ENCODE measurements around the gene SAP130.

Gene SAP130

DNA sequence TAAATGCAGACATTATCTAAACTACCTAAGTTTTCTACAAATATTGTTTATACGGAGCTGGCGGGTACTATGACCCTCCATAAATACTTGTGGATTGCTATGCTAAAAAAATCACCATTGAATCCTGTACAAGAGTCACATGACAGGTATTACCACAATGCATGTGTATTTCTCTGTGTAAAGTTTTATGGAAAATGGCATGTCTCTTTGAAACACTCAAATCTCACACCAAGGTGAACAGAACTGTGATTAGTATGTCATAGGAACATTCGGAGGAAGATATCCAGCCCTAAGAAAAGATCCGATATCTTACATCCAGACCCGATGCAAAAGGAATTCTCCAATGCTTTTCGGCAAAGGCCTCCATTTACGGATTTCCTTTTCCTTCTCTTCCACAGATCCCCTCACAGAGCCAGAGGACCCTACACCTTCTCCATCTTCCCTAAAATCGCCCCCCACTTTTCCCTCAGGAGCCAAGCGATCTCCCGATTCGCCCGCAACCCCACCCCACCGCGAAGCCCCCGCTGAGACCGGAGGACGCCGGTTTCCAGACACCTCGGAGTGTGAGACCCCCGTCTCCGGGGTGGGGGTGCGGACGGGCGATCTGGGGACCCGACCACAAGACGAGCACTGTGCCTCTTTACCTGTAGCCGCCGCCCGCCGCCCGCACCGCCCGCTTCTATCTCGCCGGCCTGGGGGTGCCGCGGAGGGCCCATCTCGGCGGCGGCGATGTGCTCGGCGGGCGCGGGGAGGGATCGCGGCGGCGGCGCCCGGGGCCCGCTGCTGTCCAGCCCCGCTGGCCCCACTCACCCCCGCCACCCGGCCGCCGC, 1.2 kb downstream of the SAP130 start:
- peak; percentile 4 for DNase-seq (ENCODE audit: low spot score)

DNA sequence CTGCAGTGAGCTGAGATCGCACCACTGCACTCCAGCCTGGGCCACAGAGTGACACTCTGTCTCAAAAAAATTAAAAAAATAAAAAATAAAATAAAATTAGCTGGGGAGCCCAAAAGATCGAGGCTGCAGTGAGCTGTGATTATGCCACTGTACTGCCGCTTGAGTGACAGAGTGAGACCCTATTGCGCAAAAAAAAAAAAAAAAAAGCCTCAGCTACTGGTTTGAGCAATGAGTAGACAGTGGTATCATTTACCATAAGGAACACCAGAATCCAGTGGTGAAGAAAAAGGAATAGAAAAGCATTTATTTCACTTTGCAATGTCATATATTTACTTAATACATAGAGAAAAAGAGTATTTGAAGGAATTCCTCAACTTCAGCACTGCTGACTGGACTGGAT, 3.0 kb downstream of the SAP130 start:
- DNase-seq (ENCODE audit: low spot score), result no peak

DNA sequence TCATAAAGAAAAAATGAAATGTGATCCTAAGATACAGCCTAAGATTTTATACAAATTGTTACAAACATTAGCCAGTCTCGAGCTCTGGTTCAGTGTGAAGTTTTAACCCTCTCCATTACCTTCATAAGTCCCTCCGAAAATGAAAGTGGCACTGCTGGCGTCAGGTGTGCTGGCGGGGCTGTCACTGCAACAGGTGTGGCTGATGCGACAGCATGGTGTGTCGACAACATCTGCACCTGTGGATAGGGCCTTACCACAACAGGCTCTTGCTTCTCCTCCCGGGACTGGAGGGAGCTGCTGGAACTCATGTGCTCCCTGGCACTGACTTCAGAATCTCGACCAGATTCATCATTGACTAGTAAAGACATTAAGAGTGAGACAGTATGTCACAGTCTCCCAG, 10.3 kb downstream of the SAP130 start:
- no peak for DNase-seq (ENCODE audit: low spot score)

DNA sequence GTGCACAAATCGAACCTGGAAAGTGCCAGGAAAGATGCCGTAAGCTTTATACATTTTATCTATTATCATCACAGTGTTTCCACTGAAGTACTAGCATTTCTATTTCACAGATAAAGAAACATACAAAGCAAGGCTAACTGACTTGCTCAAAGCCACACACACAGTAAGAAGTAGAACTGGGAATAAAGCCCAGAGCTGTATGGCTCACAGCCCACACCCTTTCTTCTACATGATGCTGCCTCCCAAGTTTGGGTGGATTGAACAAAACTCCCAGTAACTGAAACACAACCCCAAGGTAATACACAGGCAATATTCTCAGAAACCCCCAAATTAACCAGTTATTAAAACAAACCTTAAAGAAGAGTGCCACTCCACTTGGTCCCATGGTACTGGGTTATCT, 11.2 kb downstream of the SAP130 start:
- no peak for DNase-seq (ENCODE audit: low spot score)

DNA sequence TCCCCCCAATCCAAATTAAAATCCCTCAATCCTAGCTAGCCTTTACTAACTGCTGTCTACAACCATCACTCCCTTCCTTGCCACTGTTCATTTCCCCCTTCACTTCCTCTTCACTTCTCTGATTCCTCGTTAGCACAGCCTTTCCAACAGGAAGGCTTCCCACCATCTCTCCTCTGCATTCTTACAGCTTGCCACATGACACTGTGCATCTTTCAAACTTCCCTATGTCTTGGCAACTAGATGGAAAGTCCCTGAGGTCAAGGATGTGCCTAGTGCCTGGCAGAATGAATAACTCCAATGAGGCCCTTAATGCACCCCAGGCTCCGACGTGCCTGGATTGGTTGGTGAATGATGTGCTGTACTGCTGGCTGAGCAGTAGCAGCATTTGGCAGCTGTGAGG, 15.2 kb downstream of the SAP130 start:
- DNase-seq (ENCODE audit: low spot score), result no peak

DNA sequence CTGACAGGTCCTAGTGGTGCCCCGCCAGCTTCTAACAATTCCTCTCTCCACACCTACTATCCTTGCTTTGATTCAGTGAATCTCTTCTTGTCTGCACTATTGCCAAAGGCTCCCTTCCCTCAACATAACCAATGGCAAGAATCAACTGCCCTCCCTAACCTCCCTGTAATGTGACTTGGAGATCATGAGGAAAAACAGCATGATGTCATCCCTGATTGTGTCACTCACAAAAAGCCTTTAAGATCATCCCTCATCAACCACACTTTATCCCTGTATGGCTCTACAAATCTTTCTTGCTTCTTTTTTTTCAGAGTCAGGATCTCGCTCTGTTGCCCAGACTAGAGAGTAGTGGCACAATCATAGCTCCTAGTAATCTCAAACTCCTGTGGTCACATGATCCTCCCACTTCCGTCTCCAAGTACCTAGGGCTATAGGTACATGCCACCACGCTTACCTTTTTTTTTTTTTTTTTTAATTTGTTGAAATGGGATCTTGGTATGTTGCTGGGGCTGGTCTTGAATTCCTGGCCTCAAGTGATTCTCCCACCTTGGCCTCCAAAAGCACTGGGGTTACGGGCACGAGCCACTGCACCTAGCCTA, 19.7 kb downstream of the SAP130 start:
- no peak for DNase-seq (ENCODE audit: low spot score)

DNA sequence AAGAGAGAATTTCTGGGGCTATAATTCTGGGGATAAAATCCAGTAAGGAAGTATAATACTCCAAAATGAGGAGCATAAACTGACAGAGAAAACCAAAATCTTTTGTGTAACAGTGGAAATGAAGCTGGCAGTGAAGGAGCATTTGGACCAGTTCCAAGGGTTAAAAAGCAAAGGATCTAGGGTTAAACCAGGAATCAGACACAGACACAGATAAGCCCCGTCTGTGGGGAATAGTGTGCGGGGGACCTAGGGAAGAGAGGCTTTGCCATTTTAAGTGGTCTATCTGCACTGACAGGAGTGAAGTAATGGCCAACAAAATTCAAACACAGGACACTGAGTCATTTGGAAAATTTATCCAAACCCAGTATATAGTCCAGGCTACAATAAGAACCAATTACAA, 23.4 kb downstream of the SAP130 start:
- no peak for DNase-seq (ENCODE audit: low spot score)

DNA sequence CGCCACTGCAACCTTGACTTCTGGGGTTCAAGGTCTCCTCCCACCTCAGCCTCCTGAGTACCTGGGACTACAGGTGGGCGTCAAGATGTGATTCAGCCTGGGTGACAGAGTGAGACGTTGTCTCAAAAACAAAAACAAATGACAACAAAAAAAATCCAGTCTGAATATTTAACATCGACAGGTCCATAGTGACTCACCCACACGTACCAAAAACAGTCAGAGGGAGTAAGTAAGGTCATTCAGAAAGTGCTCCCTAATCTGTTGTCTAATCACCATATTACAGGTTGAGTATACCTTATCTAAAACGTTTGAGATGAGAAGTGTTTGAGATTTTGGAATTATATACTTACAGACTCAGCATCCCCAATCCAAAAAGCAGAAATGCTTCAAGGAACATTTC, 24.4 kb downstream of the SAP130 start:
- no peak for DNase-seq (ENCODE audit: low spot score)

DNA sequence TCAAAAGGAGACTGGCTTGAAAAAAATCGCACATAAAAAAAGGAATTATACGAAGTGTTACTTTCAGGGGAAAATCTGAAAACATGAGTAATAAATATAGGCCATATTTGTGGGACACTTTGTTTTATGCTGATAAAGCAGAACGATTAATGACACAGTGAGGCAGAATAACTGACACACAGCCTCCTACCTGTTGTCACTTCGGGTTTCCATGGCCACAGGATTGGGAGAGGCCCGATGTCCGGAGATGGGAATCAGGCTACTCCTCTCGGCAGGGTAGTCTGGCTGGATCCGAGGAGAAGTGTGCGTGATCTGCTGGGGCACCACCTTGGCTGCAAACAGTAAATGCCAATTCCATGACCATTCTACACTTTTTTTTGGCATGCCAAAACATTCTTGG, 31.7 kb downstream of the SAP130 start:
- DNase-seq (ENCODE audit: low spot score), result no peak

DNA sequence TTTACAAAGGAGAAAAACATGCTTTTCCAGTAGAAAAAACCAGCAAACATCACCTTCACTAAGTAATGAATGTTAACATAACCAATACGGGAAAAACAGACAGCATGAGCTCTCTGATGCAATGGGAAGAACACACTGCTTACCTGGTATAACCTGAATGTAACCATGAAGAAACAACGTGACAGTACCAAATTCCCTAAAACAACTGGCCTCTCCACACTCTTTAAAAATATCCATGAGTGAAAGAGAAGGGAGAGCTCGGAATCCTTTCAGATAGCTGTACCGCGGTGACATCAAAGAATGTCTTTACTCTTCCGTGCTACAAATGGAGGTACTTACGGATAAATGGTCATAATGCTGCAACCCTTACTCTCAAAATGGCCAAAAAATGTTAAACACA, 32.1 kb downstream of the SAP130 start:
- no peak for DNase-seq (ENCODE audit: low spot score)

DNA sequence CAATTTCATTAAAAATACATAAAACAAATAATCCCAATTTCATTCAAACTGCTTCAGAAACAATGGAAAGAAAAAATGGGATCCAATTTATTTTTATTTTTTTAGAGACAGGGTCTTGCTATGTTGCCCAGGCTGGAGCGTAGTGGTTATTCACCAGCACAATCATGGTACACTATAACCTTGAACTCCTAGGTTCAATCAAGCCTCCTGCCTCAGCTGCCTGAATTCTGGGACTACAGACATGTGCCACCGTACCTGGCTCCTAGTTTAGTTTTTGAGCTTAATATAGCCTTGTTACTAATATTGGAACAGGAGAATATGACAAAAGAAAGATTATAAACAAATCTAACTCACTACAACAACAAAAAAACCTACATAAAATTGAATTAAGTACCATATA, 34.2 kb downstream of the SAP130 start:
- DNase-seq (ENCODE audit: low spot score), result no peak

DNA sequence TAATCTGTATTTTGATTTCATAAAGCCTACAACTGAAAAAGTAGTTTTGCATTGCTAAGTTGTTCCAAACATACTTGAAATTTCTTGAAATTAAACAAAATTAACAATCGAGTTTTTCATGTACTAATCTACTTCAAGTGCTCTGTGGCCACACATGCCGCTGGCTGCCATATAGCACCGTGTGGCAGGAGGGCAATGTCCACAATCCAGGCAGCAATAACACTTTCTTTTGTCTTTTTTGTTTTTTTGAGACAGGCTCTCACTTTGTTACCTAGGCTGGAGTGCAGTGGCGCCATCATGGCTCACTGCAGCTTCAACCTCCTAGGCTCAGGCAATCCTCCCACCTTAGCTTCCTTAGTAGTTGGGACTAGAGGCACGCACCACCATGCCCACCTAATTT, 36.1 kb downstream of the SAP130 start:
- DNase-seq (ENCODE audit: low spot score), result no peak

DNA sequence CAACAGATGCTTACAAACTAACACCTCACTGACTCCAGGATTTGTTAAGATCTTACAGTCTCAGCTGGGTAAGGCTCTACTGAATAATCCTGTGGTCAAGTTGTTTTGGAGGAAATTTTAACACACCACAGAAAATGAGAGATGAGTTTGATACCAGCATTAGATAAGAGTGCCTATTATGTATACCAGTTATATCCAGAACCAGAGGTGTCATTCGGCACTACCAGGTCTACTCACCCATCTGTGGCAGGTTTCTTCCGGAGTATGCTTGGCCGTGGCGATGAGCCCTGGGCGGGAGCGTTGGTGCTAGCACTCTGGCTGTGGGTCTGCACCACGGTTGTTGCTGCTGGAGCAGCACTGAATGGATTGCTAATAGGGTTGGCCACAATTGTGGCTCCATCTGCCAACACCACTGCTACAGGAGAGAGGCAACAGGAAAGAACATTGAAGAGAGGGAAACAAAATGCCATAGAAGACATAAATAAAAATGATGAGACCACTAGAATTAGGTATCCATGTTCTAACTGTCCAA, 41.2 kb downstream of the SAP130 start:
- no peak for DNase-seq (ENCODE audit: low spot score)

DNA sequence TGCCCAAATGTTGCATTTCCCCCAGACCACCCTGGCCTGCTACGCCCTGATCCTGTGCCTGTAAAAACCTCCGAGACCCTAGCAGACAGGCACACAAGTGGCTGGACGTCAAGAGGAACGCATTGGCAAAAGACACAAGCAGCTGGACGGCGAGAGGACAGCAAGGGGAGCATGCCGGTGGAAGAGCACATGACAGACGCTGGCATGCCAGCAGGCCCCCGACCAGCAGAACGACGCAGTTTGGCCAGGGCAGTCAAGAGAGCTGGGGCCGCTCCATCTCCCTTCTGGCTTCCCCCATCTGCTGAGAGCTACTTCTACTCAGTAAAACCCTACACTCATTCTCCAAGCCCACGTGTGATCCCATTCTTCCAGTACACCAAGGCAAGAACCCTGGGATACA, 42.1 kb downstream of the SAP130 start:
- no peak for DNase-seq (ENCODE audit: low spot score)

DNA sequence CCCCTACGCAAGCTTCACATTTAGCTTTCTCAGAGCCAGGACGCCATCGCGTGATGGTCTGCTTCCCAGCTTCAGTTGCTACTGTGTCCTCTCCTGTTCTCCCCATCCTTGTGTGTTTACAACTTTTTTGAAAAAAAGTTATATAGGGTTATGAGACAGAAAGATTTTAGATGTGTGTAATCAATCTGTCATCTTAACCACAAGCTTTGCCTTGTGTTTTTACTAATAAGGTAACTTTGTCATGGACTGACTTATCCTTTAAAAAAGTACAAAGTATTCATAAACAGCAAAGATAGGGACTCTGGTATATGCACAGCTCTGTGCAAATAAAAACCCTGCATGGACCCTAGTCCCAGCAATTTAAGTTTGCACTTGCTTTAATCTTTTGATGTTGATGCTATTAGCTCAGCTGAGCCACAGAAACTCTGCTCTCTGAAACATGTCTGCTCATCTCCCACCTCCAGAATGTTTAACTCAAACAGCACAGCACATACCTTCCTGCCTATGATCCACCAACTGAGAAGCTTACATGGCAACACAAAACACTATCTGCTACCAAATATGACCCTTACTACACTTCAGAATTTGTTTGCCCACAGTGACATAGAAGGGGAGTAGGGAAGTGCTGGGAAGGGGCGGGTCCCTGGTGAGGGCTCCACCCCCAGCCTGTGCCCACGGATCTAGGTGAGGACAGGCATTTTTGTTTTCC, 42.7 kb downstream of the SAP130 start:
- DNase-seq (ENCODE audit: low spot score), result no peak

DNA sequence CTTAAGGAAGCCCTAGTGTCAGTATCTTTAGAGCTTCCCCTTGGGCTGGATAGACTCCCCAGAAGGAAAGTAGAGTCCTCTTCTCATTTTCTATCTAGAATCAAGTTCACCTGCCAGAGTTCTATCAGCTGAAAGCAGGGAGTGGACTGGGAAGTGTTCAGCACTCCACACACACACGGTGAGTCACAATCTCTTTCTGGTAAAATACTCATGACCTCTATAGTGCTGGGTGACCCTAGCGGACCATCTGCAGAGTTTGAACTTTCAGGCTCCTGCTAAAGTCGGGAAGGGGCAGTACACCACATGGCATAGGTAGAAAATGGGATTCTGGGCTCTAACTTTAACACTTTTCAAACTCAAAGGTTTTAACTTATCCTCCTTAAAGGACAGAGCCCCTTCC, 43.3 kb downstream of the SAP130 start:
- DNase-seq (ENCODE audit: low spot score), result no peak

DNA sequence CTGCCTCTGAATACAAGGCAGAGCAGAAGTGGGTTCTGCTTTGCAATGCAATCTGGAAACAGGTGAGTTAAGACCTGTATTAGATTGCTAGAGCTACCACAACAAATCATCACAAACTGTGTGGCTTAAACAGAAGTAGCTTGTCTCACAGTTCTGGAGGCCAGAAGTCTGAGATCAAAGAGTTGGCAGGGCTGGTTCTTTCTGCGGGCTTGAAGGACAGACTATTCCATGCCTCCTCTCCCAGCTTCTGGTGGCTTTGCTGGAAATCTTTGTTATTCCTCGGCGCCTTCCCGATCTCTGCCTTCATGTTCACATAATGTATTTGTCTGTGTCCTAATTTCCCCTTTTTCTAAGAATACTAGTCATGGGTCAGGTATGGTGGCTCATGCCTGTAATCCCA, 58.4 kb downstream of the SAP130 start:
- no peak for DNase-seq (ENCODE audit: low spot score)

DNA sequence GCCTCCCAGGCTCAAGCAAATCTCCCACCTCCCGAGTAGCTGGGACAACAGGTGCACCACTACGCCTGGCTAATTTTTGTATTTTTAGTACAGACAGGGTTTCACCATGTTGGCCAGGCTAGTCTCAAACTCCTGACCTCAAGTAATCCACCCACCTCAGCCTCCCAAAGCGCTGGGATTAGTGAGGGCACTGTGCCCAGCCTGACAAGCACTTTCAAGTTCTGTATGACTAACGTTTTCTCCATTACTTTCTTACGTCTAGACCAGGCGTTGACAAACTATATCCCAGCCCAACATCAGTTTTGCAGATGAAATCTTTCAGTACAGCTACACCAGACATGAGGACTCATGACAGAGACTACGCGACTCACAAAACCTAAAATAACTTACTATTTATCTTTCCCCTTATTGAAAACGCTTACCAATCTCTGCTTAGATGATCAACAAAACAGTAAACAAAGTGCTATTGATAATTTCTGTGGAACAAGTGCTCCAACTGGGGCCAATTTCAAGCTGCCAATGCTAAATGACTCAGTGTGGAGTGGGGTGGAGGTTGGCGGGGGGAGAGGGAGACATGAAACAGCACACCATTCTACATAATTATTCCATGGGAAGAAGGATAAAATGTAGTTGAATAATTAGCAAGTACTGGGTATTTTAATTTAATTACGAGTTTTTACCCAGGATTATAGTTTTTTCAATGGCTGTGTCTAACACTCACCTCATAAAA, 59.1 kb downstream of the SAP130 start:
- DNase-seq (ENCODE audit: low spot score), result no peak

DNA sequence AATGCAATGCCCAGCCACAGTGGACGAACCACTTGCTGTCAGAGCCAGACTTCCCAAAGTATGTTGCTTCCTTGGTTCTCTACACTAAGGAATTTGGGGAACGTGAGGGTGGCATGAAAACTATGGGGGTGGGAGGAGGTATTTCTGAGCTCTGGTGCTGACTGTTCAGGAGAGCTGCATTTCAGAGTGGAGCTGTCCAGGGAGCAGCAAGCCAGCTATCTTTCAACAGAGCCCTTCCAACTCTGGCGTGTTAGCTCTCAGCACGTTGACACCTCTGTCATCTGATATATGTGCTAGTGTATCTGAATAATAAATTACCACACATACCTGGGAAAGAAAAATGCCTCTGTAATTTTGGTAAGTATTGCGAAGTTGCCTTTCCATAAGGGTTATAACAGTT, 66.1 kb downstream of the SAP130 start:
- DNase-seq (ENCODE audit: low spot score), result no peak

DNA sequence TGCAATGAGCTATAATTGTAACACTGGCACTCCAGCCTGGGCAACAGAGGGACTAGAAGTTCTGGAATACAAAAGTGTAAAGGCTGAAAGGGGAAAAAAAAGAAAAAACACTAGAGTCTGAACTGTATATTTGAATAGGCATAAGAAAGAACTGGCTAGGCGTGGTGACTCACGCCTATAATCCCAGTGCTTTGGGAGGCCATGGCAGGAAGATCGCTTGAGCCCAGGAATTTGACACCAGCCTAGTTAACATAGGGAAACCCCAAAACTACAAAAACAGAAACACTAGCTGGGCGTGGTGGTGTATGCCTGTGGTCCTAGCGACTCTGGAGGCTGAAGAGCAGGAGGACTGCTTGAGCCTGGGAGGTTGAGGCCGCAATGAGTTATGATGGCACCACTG, 70.6 kb downstream of the SAP130 start:
- no peak for DNase-seq (ENCODE audit: low spot score)

DNA sequence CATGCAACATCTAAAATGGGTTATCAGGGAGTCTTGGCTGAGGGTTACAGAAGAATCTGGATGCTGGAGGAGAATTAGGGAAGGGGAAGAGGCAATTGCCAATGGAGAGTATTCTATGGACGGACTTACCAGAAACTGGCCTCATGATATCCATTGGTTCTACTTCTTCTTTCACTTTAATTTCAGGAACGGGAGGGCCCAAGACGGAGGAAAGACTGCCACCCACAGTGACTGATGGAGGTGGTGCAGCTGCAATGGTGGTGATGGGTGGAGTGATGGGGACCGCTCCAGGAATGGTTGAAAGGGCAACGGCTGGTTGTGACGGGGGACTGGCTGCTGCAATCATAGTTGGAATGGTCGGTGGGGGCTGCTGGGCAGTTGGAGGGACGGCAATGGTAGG, 73.0 kb downstream of the SAP130 start:
- DNase-seq (ENCODE audit: low spot score), result no peak

DNA sequence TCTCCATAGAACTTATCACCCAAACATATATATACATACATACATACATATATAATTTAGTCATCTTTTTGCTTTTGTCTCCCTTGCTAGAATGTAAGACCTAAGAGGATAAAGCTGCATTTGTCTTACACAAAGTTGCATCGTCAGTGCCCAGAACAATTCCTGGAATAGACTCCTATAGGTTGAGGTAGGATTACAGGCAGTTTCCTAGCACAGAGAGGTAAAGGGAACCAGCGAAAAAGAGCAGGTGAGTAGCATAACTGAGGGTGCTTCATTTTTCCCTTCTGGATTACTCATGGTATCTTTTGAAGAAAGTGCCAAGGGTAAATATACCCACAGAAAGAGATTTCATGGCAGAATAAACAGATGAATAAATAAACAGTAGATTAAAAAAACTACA, 74.0 kb downstream of the SAP130 start:
- DNase-seq (ENCODE audit: low spot score), result no peak

Measured in kidney tubule cell (primary cell).